Measurements from ENCODE around the gene EML2. TPM values are rescaled to one million over a fixed set of nuclear protein-coding genes. Genes with fewer than 3 reads are reported as not detected.

Gene EML2
- total RNA-seq, 1 donor from 2014 or later, result 36.9 TPM

- no peak for DNase-seq (ENCODE audit: low spot score in 2 of 2, unreplicated experiment in 2 of 2)
- no peak for TF ChIP-seq CTCF (IDR thresholded peaks at IDR 0.05; ENCODE audit: unreplicated experiment)
- Mint-ChIP-seq H3K4me1 (peaks cover 10% of the 10 kb centered on the region), H3K4me3 (peak overlapping the region; percentile 92), H3K27ac (peak overlapping the region; percentile 99), H3K9me3 (no peaks in the 10 kb centered on the region), H3K27me3 (ENCODE audit: low read depth) (peaks cover 15% of the 10 kb centered on the region), H3K36me3 (no peaks in the 10 kb centered on the region)
These were observed 54.0 kb downstream of the EML2 start for GRCh38 chr19:45585158-45585577.

GRCh38 chr19:45584332-45585157 lies 54.7 kb downstream of the EML2 start, which contains the start of gene OPA3:
TSS of gene OPA3 (minus strand) at chr19:45584802. CDS start at chr19:45584764, 38 bp downstream.
- Mint-ChIP-seq H3K4me1 (peaks cover 10% of the 10 kb centered on the region), H3K36me3 (no peaks in the 10 kb centered on the region), H3K27ac (peak within 1 kb of the TSS; percentile 99), H3K27me3 (ENCODE audit: low read depth) (peaks cover 8% of the 10 kb centered on the region), H3K9me3 (no peaks in the 10 kb centered on the region), H3K4me3 (peak within 1 kb of the TSS; percentile 92)
- peak; percentile 52 for TF ChIP-seq CTCF (IDR thresholded peaks at IDR 0.05; ENCODE audit: unreplicated experiment)
- DNase-seq (ENCODE audit: low spot score in 2 of 2, unreplicated experiment in 2 of 2), result peak; percentile 97

- H3K36me3 Mint-ChIP-seq, result no peaks in the 10 kb centered on the region
- no peak overlapping the region for H3K27ac Mint-ChIP-seq
- DNase-seq (ENCODE audit: low spot score in 2 of 2, unreplicated experiment in 2 of 2), result no peak
- H3K4me1 Mint-ChIP-seq, result peaks cover 30% of the 10 kb centered on the region
- no peak for TF ChIP-seq CTCF (IDR thresholded peaks at IDR 0.05; ENCODE audit: unreplicated experiment)
- no peak overlapping the region for H3K4me3 Mint-ChIP-seq
- H3K9me3 Mint-ChIP-seq, result no peaks in the 10 kb centered on the region
- no peaks in the 10 kb centered on the region for H3K27me3 Mint-ChIP-seq (ENCODE audit: low read depth)
These were observed 57.6 kb downstream of the EML2 start for GRCh38 chr19:45581576-45581975.

- TF ChIP-seq CTCF (IDR thresholded peaks at IDR 0.05; ENCODE audit: unreplicated experiment), result no peak
- Mint-ChIP-seq H3K4me3 (no peak overlapping the region), H3K36me3 (no peaks in the 10 kb centered on the region), H3K9me3 (no peaks in the 10 kb centered on the region), H3K27me3 (ENCODE audit: low read depth) (no peaks in the 10 kb centered on the region), H3K27ac (peak overlapping the region; percentile 20), H3K4me1 (peaks cover 23% of the 10 kb centered on the region)
- no peak for DNase-seq (ENCODE audit: low spot score in 2 of 2, unreplicated experiment in 2 of 2)
These were observed 60.3 kb downstream of the EML2 start for GRCh38 chr19:45578861-45579260.

- peak overlapping the region; percentile 84 for H3K27ac Mint-ChIP-seq
- H3K27me3 Mint-ChIP-seq (ENCODE audit: low read depth), result no peaks in the 10 kb centered on the region
- H3K9me3 Mint-ChIP-seq, result no peaks in the 10 kb centered on the region
- TF ChIP-seq CTCF (IDR thresholded peaks at IDR 0.05; ENCODE audit: unreplicated experiment), result no peak
- peaks cover 20% of the 10 kb centered on the region for H3K4me1 Mint-ChIP-seq
- H3K4me3 Mint-ChIP-seq, result no peak overlapping the region
- H3K36me3 Mint-ChIP-seq, result no peaks in the 10 kb centered on the region
- no peak for DNase-seq (ENCODE audit: low spot score in 2 of 2, unreplicated experiment in 2 of 2)
These were observed 61.9 kb downstream of the EML2 start for GRCh38 chr19:45577111-45577905.

All from mesothelial cell of epicardium (in vitro differentiated cells).